NCI-H1694 treated with DMSO at 0.1 percent for 48 hours (cell line): Measurements from ENCODE around the gene TLR10.
"Not testable (repeated sequence)": the region's sequence is repeated elsewhere in the genome, so short reads cannot be mapped to it uniquely, and the experiment has no call there.

ENCODE experiments used
- DNase-seq: peaks from one replicate; lab custom pipeline; 2025; lab: John Stamatoyannopoulos, UW

TLR10 gene

GRCh38 chr4:38766940-38767339 lies 15.8 kb downstream of the TLR10 start:
- not testable (repeated sequence) for DNase-seq

GRCh38 chr4:38765382-38765781 lies 17.4 kb downstream of the TLR10 start:
- no peak for DNase-seq

- DNase-seq: no peak
These were observed 18.5 kb downstream of the TLR10 start for GRCh38 chr4:38764277-38764676.

- DNase-seq: no peak
These were observed 20.2 kb downstream of the TLR10 start for GRCh38 chr4:38762560-38762959.

- no peak for DNase-seq
These were observed 23.0 kb downstream of the TLR10 start for GRCh38 chr4:38759790-38760122.

- no peak for DNase-seq
These were observed 23.5 kb downstream of the TLR10 start for GRCh38 chr4:38759113-38759789.

GRCh38 chr4:38757945-38758600 lies 24.7 kb downstream of the TLR10 start:
- no peak for DNase-seq

- no peak for DNase-seq
These were observed 29.6 kb downstream of the TLR10 start for GRCh38 chr4:38752941-38753806.

GRCh38 chr4:38752372-38752940 lies 30.3 kb downstream of the TLR10 start:
- no peak for DNase-seq

GRCh38 chr4:38751341-38752010 lies 31.3 kb downstream of the TLR10 start:
- DNase-seq: no peak

- no peak for DNase-seq
These were observed 33.5 kb downstream of the TLR10 start for GRCh38 chr4:38749336-38749735.

- DNase-seq: no peak
These were observed 35.2 kb downstream of the TLR10 start for GRCh38 chr4:38747629-38748028.

- DNase-seq: no peak
These were observed 36.9 kb downstream of the TLR10 start for GRCh38 chr4:38745881-38746280.

- DNase-seq: no peak
These were observed 38.9 kb downstream of the TLR10 start for GRCh38 chr4:38743866-38744265.

GRCh38 chr4:38740303-38740702 lies 42.5 kb downstream of the TLR10 start:
- no peak for DNase-seq

- no peak for DNase-seq
These were observed 43.6 kb downstream of the TLR10 start for GRCh38 chr4:38738940-38739803.

GRCh38 chr4:38735870-38736269 lies 46.9 kb downstream of the TLR10 start:
- DNase-seq: no peak

- no peak for DNase-seq
These were observed 47.9 kb downstream of the TLR10 start for GRCh38 chr4:38734911-38735310.

- no peak for DNase-seq
These were observed 48.3 kb downstream of the TLR10 start for GRCh38 chr4:38734446-38734845.

- DNase-seq: no peak
These were observed 49.1 kb downstream of the TLR10 start for GRCh38 chr4:38733663-38734062.
